B cell (primary cell): ENCODE results near the gene PCMTD2. TPM values are rescaled to one million over a fixed set of nuclear protein-coding genes. Genes with fewer than 3 reads are reported as not detected.

Experiments used
- ATAC-seq: fragments of 200-7000 bp; cut with Tn5 transposase; one replicate; pipeline ENCODE4 v1.10.0; 2021; ENCODE audit warnings: low read depth, mild to moderate bottlenecking, moderate number of reproducible peaks, moderate library complexity
- CTCF ChIA-PET: fragments of 350-600 bp; sonication (Branson Sonifier 250); formaldehyde crosslinking; loops from one replicate; lab custom pipeline; 2021; ENCODE audit warnings: antibody characterized with exemption, inconsistent platforms; lab: Charles Lee
- POLR2A ChIA-PET: fragments of 350-600 bp; sonication (Branson Sonifier 250); formaldehyde crosslinking; loops from one replicate; lab custom pipeline; 2021; ENCODE audit warnings: antibody characterized with exemption; lab: Charles Lee
- DNase-seq: peaks from one replicate; pipeline ENCODE4 v3.0.0; 2013
- H2AFZ ChIP-seq: 2 replicates; pipeline ENCODE4 v1.6.1; 2012; ENCODE audit warnings: mild to moderate bottlenecking, low read depth, low read length; ENCODE audit not compliant: insufficient read depth, poor library complexity, severe bottlenecking
- H3K27ac ChIP-seq, 2 donors: 1 replicate in 1 of 2; 2 replicates in 1 of 2; pipeline ENCODE4 v1.5.1; 2012 to 2013; ENCODE audit warnings: low read length in 2 of 2, mild to moderate bottlenecking in 2 of 2, moderate library complexity in 1 of 2
- H3K27me3 ChIP-seq, 4 experiments: fragments of 200-600 bp in 1 of 4; sonication (generic) in 1 of 4; replicated peaks in 1 of 4; 1 replicate in 2 of 4; 2 replicates in 2 of 4; pipeline versions ENCODE4 v1.6.1 to v1.7.0; 2013 to 2016; ENCODE audit warnings: low read length in 3 of 4, mild to moderate bottlenecking in 2 of 4, mixed read lengths in 1 of 4, moderate library complexity in 1 of 4; ENCODE audit not compliant: insufficient read depth in 4 of 4, control insufficient read depth in 3 of 4; ENCODE audit errors: control extremely low read depth in 1 of 4
- H3K36me3 ChIP-seq, 2 experiments: replicated peaks in 1 of 2; 1 replicate in 1 of 2; 2 replicates in 1 of 2; pipeline versions ENCODE4 v1.6.1 to v1.7.1; 2013; ENCODE audit warnings: low read length in 1 of 2; ENCODE audit not compliant: insufficient read depth in 2 of 2, control insufficient read depth in 1 of 2; ENCODE audit errors: control extremely low read depth in 1 of 2, extremely low read depth in 1 of 2
- H3K4me1 ChIP-seq, 2 donors: fragments of 200-600 bp in 1 of 2; sonication (generic) in 1 of 2; 1 replicate in 1 of 2; 2 replicates in 1 of 2; pipeline versions ENCODE4 v1.5.1 to v1.6.1; 2013 to 2017; ENCODE audit warnings: low read length in 2 of 2; ENCODE audit not compliant: control insufficient read depth in 2 of 2, insufficient read depth in 2 of 2
- H3K4me2 ChIP-seq: replicated peaks from 2 replicates; pipeline ENCODE3; 2012; ENCODE audit warnings: mild to moderate bottlenecking, low read depth, low read length; ENCODE audit not compliant: poor library complexity, severe bottlenecking
- H3K4me3 ChIP-seq, 5 experiments: fragments of 200-600 bp in 1 of 5; sonication (generic) in 1 of 5; 1 replicate in 3 of 5; 2 replicates in 2 of 5; pipeline versions ENCODE4 v1.5.1 to v1.7.0; 2011 to 2016; ENCODE audit warnings: low read length in 4 of 5, mild to moderate bottlenecking in 4 of 5, low read depth in 2 of 5, control low read depth in 1 of 5, moderate library complexity in 1 of 5; ENCODE audit not compliant: insufficient read depth in 1 of 5; ENCODE audit errors: control extremely low read depth in 1 of 5, extremely low read depth in 1 of 5
- H3K79me2 ChIP-seq: fragments of 200-600 bp; sonication (generic); one replicate; pipeline ENCODE4 v1.6.0; 2016; ENCODE audit warnings: low read length; ENCODE audit not compliant: control insufficient read depth, insufficient read depth
- H3K9ac ChIP-seq: fragments of 200-600 bp; sonication (generic); 2 replicates; pipeline ENCODE4 v1.6.1; 2017; ENCODE audit warnings: mild to moderate bottlenecking, low read length, moderate library complexity
- H3K9me3 ChIP-seq, 3 donors: one replicate each; pipeline versions ENCODE4 v1.6.1 to v1.7.1; 2013; ENCODE audit warnings: low read length in 2 of 3; ENCODE audit not compliant: control insufficient read depth in 2 of 3, insufficient read depth in 1 of 3; ENCODE audit errors: control extremely low read depth in 1 of 3
- H4K20me1 ChIP-seq: 2 replicates; pipeline ENCODE4 v1.6.0; 2012; ENCODE audit warnings: mild to moderate bottlenecking, low read length; ENCODE audit not compliant: insufficient read depth, control insufficient read depth, poor library complexity, severe bottlenecking
- H3K27ac Mint-ChIP-seq: one replicate; pipeline ENCODE4 v1.8.0; 2021; ENCODE audit warnings: mixed read lengths
- H3K27me3 Mint-ChIP-seq: one replicate; pipeline ENCODE4 v1.8.0; 2021; ENCODE audit warnings: mixed read lengths
- H3K4me1 Mint-ChIP-seq: one replicate; pipeline ENCODE4 v1.8.0; 2021; ENCODE audit warnings: mixed read lengths
- H3K4me3 Mint-ChIP-seq: one replicate; pipeline ENCODE4 v1.8.0; 2021; ENCODE audit warnings: mixed read lengths
- H3K9me3 Mint-ChIP-seq: one replicate; pipeline ENCODE4 v1.8.0; 2022; ENCODE audit warnings: mixed read lengths; ENCODE audit not compliant: insufficient read depth
- CTCF ChIP-seq: fragments of 200-600 bp; IDR thresholded peaks from one replicate; pipeline ENCODE4 v1.8.0; 2022; ENCODE audit warnings: antibody characterized with exemption, mild to moderate bottlenecking
- EZH2 ChIP-seq: IDR thresholded peaks from 2 replicates; pipeline ENCODE4 v1.6.1; 2012; ENCODE audit warnings: borderline replicate concordance, low read depth, mild to moderate bottlenecking, moderate library complexity, low read length; ENCODE audit not compliant: insufficient read depth, poor library complexity, severe bottlenecking
- WGBS: methylation state at CpG from one replicate; pipeline ENCODE4 v1.1.5; 2013; ENCODE audit warnings: missing lambda C conversion rate; ENCODE audit not compliant: insufficient coverage; 5-methylcytosine and 5-hydroxymethylcytosine counted together
- intact Hi-C: fragments of 100-400 bp; cut with micrococcal nuclease; formaldehyde crosslinking; loops from one replicate; pipeline ENCODE4 v1.10.0; 2022
- polyA plus RNA-seq: library from polyadenylated mRNA; depleted of rRNA; stranded (reverse); fragments of >200 nt; gene quantifications from 2 replicates; pipeline ENCODE4 v1.2.3, GENCODE V29; 2012
- total RNA-seq, 2 donors: library from RNA; stranded (reverse); fragments of 120-200 nt in 1 of 2; gene quantifications; 1 replicate in 1 of 2; 2 replicates in 1 of 2; pipeline versions ENCODE4 v1.2.3 to v1.2.4, GENCODE V29; 2013 to 2022

PCMTD2 gene
- total and polyA plus RNA-seq, 2 donors (not counting 1 experiment from before 2014, with no cell fraction given): 39.8 to 131 TPM

DNA sequence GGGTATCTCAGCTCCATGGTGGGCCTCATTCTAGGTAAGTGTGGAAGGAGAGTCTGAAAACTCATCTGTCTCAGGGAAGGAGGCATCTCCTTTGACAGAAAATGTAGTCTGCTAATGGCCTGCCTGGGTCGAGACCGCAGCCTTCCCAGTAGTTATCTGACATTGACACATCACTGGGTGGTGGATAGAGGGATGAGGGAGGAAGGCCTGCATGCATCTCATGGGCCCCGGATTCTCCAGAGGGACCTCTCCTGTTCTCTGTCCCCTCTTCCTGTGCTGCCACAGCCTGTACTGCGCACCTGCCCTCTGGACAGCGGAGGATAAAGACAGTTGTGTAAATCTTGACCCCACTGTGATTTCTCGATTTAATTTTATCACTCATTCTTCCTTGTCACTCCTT is 4.7 kb downstream of the PCMTD2 start:
- Mint-ChIP-seq H3K4me1 (peaks cover 55% of the 10 kb centered on the region), H3K27me3 (no peaks in the 10 kb centered on the region), H3K4me3 (no peak overlapping the region), H3K9me3 (no peaks in the 10 kb centered on the region), H3K27ac (no peak overlapping the region)
- WGBS: 100% methylated on average over 3 of the region's 6 CpGs
- H3K36me3 ChIP-seq: peaks cover 0 to 21% of the 10 kb centered on the region in 2 experiments
- intact Hi-C loops: no loop called here
- H3K9me3 ChIP-seq: no peaks in the 10 kb centered on the region
- CTCF ChIA-PET: interaction anchor here (0.8 kb wide), 1 partner anchor 23 kb away, joined by 3 read pairs; no protein-coding TSS in a partner anchor
- peaks cover 20 to 21% of the 10 kb centered on the region in 2 donors for H3K4me1 ChIP-seq
- H2AFZ ChIP-seq: no peak overlapping the region
- H3K4me2 ChIP-seq: no peak overlapping the region
- H3K79me2 ChIP-seq: peaks cover 89% of the 10 kb centered on the region
- ATAC-seq (no peak), DNase-seq (no peak)
- no peaks in the 10 kb centered on the region for H3K27me3 ChIP-seq
- H3K9ac ChIP-seq: no peak overlapping the region
- peaks cover 44% of the 10 kb centered on the region for H4K20me1 ChIP-seq
- POLR2A ChIA-PET: no interaction called here
- TF ChIP-seq CTCF (no peak), EZH2 (no peak)
- H3K27ac ChIP-seq: no peak overlapping the region
- no peak overlapping the region for H3K4me3 ChIP-seq

DNA sequence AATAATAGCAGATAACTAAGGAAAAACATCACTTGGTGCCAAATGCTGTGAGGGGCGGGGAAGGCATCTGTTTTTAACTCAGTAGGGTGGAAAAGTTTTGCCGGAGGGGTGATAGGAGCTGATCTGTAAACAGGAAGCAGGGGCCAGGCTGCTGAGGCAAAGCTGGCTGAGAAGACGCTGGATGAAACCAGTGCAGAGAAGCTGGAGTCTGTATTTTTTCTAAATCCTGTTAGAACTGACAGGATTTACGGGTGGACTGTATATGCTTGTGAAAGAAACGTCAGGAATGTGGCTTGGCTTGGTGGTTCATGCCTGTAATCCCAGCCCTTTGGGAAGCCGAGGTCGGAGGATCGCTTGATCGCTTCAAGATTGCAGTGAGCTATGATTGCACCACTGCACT is 5.6 kb downstream of the PCMTD2 start:
- Mint-ChIP-seq H3K4me3 (no peak overlapping the region), H3K27me3 (no peaks in the 10 kb centered on the region), H3K4me1 (peaks cover 52% of the 10 kb centered on the region), H3K27ac (no peak overlapping the region), H3K9me3 (no peaks in the 10 kb centered on the region)
- 77% methylated on average over 9 of the region's 9 CpGs for WGBS
- Histone ChIP-seq H3K9me3 (no peaks in the 10 kb centered on the region), H3K4me3 (no peak overlapping the region), H3K27me3 (no peaks in the 10 kb centered on the region), H3K36me3 (peaks cover 0 to 26% of the 10 kb centered on the region in 2 experiments), H2AFZ (no peak overlapping the region), H4K20me1 (peaks cover 44% of the 10 kb centered on the region), H3K4me1 (peaks cover 18 to 21% of the 10 kb centered on the region in 2 donors), H3K79me2 (peaks cover 89% of the 10 kb centered on the region), H3K9ac (no peak overlapping the region), H3K4me2 (no peak overlapping the region), H3K27ac (no peak overlapping the region)
- TF ChIP-seq CTCF (no peak), EZH2 (no peak)
- ChIA-PET POLR2A (no interaction called here), CTCF (no interaction called here)
- ATAC-seq: no peak
- DNase-seq: no peak
- intact Hi-C loops: no loop called here
